GM13977 (cell line): ENCODE measurements around the gene NT5C1B.
A peak's percentile ranks its signal among the peaks of the same experiment; 100 is the strongest.

Experiments used
- DNase-seq: peaks from one replicate; pipeline ENCODE4 v3.0.0; 2012; ENCODE audit warnings: low spot score
- in situ Hi-C: fragments of 300-500 bp; cut with MboI; formaldehyde crosslinking; loops from one replicate; pipeline ENCODE4 v1.12.0; 2022; ENCODE audit warnings: low sequenced_read_pairs, low pct_unique_long_range_greater_than_20kb, mixed read lengths, inconsistent platforms; ENCODE audit not compliant: unreplicated experiment
- TF ChIP-seq, protein P1 (sequence below): IDR thresholded peaks from 2 replicates; pipeline ENCODE4 v1.5.1; 2012; ENCODE audit warnings: mild to moderate bottlenecking, control low read depth; ENCODE audit not compliant: insufficient read depth; ENCODE audit errors: extremely low read depth, missing control alignments

The NT5C1B gene

DNA sequence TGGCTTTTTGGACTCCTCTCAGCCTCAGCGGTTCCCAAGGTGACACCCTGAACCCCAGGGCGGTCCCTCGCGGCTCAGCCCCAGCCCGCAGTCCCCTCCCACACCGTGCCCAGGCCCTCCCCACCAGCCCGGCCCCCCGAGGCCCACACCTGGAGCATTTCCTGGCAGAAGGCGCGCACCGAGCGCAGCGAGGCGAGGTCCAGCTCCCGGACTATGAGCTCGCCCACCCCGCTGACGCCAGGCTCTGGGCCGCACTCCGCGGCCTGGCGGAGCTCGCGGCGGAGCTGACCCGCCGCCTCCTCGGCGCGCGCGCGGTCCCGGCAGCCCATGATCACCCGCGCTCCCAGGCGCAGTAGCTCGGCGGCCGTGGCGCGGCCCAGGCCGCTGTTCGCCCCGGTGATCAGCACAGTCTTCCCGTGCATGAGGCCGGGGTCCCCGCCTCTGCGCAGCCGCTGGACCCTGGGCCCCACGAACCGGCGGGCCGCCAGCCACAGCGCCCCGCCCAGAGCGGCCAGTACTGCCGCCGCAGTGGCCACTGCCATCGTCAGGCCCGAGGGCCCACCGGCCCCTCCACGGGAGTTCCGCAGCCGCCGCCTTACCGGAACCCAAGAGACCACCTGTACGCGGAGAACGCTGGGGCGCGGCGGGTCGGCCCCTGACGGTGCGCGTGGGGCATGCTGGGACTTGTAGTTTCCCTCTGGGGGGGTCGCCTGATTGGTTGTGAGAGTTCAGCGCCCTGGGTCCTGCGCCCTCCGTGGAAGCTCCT, 29.2 kb downstream of the NT5C1B start, which contains the start of gene RDH14:
Gene RDH14, minus strand, starts transcription at position 623 of the 766 bp plus-strand sequence. Its CDS starts 81 bp downstream, at position 542.
- TF ChIP-seq, protein P1, sequence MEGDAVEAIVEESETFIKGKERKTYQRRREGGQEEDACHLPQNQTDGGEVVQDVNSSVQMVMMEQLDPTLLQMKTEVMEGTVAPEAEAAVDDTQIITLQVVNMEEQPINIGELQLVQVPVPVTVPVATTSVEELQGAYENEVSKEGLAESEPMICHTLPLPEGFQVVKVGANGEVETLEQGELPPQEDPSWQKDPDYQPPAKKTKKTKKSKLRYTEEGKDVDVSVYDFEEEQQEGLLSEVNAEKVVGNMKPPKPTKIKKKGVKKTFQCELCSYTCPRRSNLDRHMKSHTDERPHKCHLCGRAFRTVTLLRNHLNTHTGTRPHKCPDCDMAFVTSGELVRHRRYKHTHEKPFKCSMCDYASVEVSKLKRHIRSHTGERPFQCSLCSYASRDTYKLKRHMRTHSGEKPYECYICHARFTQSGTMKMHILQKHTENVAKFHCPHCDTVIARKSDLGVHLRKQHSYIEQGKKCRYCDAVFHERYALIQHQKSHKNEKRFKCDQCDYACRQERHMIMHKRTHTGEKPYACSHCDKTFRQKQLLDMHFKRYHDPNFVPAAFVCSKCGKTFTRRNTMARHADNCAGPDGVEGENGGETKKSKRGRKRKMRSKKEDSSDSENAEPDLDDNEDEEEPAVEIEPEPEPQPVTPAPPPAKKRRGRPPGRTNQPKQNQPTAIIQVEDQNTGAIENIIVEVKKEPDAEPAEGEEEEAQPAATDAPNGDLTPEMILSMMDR, result no peak
- in situ Hi-C loops, result no loop called here
- peak; percentile 86 for DNase-seq

DNA sequence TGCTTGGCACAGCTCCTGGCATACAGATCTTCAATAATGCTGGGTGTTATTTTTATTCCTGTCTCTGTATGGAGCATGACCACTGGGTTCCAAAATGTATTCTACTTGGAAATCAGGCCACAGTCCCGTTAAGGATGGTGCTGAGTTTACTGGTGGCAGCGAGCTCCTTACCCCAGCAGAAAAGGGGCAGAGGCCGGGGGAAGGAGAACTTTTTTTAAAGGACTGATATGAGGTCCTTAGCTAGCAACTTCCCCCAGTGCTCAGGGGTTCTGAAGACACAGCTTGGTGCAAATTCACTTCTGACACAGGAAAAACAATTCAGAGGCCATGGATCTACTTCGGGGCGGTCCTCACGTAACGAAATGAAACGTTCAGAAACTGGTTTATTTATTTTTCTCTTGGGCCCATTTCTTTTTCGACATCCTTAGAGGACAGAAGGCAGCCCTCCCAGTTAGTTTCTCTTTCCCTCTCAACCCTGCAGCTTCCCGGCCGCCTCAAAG, 29.8 kb downstream of the NT5C1B start:
- in situ Hi-C loops, result no loop called here
- TF ChIP-seq, protein P1, result no peak
- no peak for DNase-seq

DNA sequence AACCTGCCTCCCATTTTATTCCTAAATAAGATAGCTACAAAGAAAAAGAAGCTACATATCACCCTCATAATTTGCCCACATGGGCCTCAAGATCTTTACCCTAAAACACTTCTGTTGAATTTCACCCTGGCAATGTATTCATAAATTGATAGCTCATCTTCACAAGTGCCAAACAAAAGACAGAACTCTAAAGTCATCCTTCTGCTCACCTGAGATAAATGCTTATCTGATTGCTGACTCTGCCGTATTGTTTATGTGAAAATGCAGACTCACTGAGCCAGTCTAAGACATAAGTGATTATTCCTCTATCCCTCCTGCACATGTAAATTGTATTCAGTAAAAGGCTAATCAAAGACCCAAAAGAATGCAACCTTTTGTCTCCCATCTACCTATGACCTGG, 30.9 kb downstream of the NT5C1B start:
- TF ChIP-seq, protein P1, result no peak
- DNase-seq, result no peak
- in situ Hi-C loops, result no loop called here

DNA sequence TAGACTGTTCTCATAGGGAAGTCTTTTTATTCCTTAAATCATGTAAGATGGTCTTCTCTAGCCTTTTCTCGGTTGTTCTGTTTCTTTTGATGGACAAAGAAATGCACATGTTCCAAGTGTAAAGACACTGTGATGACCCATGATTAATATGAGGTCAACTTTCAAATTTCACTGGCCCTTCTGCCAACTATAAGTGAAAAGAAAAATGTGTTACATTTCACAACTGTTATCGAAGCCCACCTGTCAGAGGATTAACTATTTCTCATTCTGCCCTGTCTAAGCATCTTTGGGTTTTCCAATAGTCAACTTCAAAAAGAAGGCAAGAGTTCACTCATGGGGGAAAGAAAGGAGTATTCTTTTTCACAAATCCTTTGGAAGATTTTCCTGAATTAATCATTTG, 32.2 kb downstream of the NT5C1B start:
- in situ Hi-C loops, result no loop called here
- TF ChIP-seq, protein P1, result no peak

DNA sequence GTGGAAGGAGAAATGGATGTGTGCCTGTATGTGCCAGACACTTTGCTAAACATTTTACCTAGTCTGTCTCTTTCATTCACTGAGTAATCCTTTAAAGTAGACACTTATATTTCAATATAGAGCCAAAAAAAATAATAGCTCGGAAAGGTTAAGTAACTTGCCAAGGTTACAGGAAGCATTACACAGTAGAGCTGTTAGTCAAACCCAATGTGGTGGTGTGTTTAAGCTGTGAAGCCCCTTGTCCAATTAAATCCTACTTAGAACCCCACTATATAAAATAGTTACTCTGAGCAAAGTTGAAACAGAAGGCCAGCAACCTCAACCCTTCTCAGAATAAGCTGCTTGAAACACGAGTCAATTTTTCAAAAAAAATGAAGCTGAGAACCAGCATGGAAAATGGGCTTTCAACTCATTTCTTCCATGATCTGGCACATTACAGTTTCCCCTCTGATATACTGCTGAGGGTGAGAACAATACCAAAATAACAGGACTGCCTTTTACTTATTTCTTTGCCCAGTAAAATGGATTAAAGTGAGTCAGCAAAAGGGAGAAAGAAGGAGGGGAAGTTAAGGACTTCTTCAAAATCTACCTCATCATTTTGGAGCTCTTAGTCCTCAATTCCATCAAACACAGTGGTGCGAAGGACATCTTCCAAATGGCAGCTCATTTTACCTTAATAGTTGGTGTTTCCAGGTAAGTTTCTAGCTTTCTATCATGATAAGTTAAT, 36.9 kb downstream of the NT5C1B start:
- no peak for DNase-seq
- in situ Hi-C loops, result no loop called here
- TF ChIP-seq, protein P1, result no peak

More for the DNA sequence above, 32.2 kb downstream of the NT5C1B start:
- DNase-seq, result no peak

DNA sequence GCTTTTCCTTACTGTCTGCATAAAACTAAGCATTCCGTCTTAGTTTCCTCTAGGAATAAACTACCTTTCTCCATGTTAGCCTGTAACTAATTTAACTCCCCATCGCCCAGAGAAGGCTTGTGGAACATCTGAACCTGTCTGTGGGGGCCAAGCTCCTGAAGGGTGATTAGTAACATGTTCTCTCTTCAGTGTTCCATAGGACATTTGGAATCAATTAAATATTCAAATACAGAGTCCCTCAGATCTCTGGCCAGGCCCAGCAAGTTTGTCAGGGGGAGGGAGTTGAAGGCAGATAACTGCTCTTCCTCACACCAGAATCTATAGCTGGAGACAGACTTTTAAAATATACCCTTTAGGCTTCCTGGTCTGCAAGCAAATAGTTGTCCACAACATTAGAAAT, 37.7 kb downstream of the NT5C1B start:
- TF ChIP-seq, protein P1, result no peak
- DNase-seq, result no peak
- in situ Hi-C loops, result no loop called here
